Limb (tissue), 2 donors: ENCODE results near the gene NAXE.
"Not testable (repeated sequence)": the region's sequence is repeated elsewhere in the genome, so short reads cannot be mapped to it uniquely, and the experiment has no call there.

Experiments used
- DNase-seq, 2 donors: peaks; one replicate each; pipeline ENCODE4 v3.0.0-alpha.2; 2016; ENCODE audit errors: extremely low spot score in 2 of 2

NAXE gene

GRCh38 chr1:156622581-156623297, 31.2 kb downstream of the NAXE start:
- DNase-seq, result no peak

DNA sequence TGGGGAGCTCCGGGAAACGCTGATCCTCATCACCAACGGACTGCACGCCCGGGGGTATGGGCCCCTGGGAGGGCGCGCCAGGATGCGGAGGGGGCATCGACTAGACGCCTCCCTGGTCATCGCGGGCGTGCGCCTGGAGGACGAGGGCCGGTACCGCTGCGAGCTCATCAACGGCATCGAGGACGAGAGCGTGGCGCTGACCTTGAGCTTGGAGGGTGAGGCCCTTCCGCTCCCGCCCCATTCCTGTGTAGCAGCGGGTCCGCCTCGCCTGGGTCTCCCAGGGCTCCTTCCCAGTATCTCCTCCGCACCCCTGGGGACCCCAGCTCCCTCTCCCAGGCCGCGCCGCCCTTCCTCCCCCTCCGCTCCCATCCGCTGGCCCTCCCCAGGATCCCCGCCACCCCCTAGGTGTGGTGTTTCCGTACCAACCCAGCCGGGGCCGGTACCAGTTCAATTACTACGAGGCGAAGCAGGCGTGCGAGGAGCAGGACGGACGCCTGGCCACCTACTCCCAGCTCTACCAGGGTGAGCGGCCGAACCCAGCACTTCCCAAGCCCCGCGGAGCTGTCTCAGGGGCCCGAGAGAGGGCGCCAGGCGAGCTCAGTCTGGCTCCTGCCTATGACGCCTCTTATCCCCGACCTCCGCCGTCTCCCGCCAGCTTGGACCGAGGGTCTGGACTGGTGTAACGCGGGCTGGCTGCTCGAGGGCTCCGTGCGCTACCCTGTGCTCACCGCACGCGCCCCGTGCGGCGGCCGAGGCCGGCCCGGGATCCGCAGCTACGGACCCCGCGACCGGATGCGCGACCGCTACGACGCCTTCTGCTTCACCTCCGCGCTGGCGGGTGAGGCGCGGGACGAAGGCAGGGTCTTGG, 32.6 kb downstream of the NAXE start:
- DNase-seq, result peak in 1 of 2 donors; percentile 67

GRCh38 chr1:156624814-156625435, 33.3 kb downstream of the NAXE start:
- DNase-seq, result peak in 1 of 2 donors; percentile 50

GRCh38 chr1:156625436-156626078, 34.0 kb downstream of the NAXE start:
- peak; percentile 27 to 84 for DNase-seq

DNA sequence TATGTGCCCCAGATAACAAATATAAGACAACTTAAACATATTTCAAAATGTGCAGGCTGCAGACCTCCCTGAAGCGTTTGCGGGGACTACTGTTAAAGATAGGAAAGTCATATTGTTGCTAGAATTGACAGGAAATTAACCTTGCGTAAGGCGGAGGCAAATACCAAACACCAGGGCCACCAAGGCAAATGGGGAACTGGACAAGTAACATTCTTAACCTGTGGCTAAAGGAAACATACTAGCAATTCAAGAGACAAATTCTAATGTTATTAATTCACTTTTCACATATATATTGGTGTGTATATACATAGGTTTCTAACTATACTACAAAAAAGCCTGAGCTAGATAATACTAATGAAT, 34.5 kb downstream of the NAXE start:
- no peak for DNase-seq

DNA sequence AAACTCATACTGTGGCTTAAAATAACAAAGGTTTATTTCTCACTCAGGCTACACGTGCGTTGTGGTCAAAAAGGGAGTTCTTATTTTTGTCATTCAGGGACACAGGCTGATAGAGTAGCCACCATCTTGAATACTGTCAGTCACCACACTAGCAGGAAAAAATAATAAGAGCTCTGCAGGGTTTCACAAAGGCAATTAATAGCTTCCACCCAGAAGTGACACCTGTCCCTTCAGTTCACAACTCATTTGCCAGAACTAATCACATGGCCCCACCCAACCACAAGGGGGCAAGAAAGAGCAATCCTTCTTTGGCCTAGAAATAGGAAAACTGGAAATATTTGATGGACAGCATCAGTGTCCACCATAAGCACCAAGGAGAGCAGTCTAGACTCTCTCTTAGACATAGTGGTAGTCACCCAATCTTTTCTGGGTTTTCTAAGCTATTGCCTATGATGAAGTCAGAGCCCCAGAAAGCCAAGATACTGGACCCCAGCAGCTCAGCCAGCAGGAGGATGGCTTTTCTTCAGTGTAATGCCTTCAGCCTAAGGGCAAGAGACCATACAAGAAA, 35.8 kb downstream of the NAXE start:
- no peak for DNase-seq

GRCh38 chr1:156629823-156630449, 38.4 kb downstream of the NAXE start:
- no peak for DNase-seq

GRCh38 chr1:156631152-156631551, 39.6 kb downstream of the NAXE start:
- not testable (repeated sequence) for DNase-seq

- no peak for DNase-seq
These were observed 40.8 kb downstream of the NAXE start for GRCh38 chr1:156632355-156632754.

- no peak for DNase-seq
These were observed 46.8 kb downstream of the NAXE start for GRCh38 chr1:156638189-156638985.

- DNase-seq, result no peak
These were observed 48.1 kb downstream of the NAXE start for GRCh38 chr1:156639601-156640101.

DNA sequence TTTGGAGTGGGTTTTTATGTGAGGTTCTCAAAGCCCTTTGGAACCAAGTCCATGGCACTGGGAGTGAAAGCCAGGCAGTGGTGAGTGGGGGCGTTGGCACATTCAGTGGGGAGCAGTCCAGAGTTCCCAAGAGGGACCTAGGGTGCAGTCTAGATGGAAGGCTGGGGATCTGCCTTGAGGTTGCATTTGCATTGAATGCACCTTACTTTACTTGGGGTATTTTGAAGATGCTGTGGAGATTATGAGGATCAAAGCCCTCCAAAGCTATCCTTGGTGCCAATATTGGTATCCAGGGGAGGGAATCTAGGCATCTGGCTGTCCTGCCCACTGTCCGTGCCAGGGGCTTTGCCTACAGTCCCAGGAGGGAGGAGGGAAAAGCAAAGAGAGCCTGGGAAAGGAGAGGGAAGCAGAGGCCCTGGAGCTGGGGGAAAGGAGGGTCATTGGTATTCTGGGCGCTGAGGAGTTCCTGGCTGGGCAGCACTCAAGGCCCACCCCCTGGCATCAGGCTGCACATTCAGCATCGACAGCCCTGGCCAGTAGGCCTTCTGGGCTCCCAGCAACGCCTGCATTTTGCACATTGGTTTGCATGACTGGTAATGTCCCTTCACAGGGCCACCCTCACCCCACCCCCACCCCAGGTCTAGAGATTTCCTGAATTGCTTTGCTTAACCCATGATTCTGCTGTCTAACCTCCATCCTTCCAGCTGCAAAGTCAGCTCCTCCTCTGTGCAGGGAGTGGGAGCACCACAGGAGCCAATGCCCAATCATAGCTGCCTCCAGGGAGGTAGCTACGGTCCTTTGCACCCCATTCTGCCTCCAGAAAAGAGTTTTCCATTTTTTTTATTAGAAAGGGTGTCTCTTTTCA, 49.5 kb downstream of the NAXE start:
- no peak for DNase-seq

GRCh38 chr1:156641761-156642264, 50.2 kb downstream of the NAXE start, which contains the start of gene BCAN:
TSS of gene BCAN (plus strand) at chr1:156642117. CDS start at chr1:156646055, 3,938 bp downstream.
- peak; percentile 54 to 73 for DNase-seq

GRCh38 chr1:156642265-156643048, 50.9 kb downstream of the NAXE start:
- DNase-seq, result no peak

- DNase-seq, result no peak
These were observed 51.6 kb downstream of the NAXE start for GRCh38 chr1:156643049-156643777.

DNA sequence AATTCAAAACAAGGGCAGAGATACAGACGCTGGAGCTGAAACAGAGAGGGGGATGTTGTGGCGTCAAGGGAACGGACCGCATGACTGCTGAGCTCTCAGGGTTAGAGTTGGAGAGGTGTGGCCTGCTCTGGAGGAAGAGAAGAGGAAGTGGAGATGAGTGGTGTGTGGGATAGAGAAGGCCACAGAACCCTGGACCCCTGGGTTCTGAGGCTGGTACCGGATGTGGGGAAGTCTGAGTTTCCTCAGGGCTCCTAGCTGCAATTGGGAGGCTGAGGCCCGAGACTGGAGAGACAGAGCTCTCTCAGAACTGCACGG, 52.2 kb downstream of the NAXE start:
- DNase-seq, result no peak
